Keratinocyte (primary cell): Measurements from ENCODE around the gene SSH2. TPM values are rescaled to one million over a fixed set of nuclear protein-coding genes. Genes with fewer than 3 reads are reported as not detected.

Source experiments
- DNase-seq: peaks from one replicate; pipeline ENCODE4 v3.0.0-alpha.2; 2011; ENCODE audit warnings: low read depth, missing footprints, low spot score
- FAIRE-seq: peaks from 2 replicates; lab custom pipeline; 2011; peaks lifted over from hg19 to GRCh38; lab: Jason Lieb, UNC
- H2AFZ ChIP-seq: 2 replicates; pipeline ENCODE4 v1.6.0; 2012; ENCODE audit warnings: low read length, control low read depth, inconsistent platforms; ENCODE audit not compliant: control insufficient read depth
- H3K27ac ChIP-seq: 2 replicates; pipeline ENCODE4 v1.5.1; 2011; ENCODE audit warnings: low read length; ENCODE audit not compliant: control insufficient read depth, insufficient read depth
- H3K27me3 ChIP-seq: 3 replicates; pipeline ENCODE4 v1.6.0; 2011; ENCODE audit warnings: low read length; ENCODE audit not compliant: control insufficient read depth, insufficient read depth; ENCODE audit errors: extremely low read depth
- H3K36me3 ChIP-seq, 2 experiments: 2 replicates in 1 of 2; 3 replicates in 1 of 2; pipeline ENCODE4 v1.5.1; 2011; ENCODE audit warnings: low read length in 2 of 2, mild to moderate bottlenecking in 1 of 2; ENCODE audit not compliant: control insufficient read depth in 2 of 2, insufficient read depth in 2 of 2; ENCODE audit errors: extremely low read depth in 1 of 2
- H3K4me1 ChIP-seq: 3 replicates; pipeline ENCODE4 v1.5.1; 2011; ENCODE audit warnings: low read length; ENCODE audit not compliant: control insufficient read depth, insufficient read depth; ENCODE audit errors: extremely low read depth
- H3K4me2 ChIP-seq: 3 replicates; pipeline ENCODE4 v1.6.0; 2011; ENCODE audit warnings: low read depth, low read length; ENCODE audit not compliant: control insufficient read depth, insufficient read depth; ENCODE audit errors: extremely low read depth
- H3K4me3 ChIP-seq, 3 experiments: fragments of 200-600 bp in 1 of 3; sonication (generic) in 1 of 3; 2 replicates in 2 of 3; 3 replicates in 1 of 3; pipeline ENCODE4 v1.5.1; 2011 to 2016; ENCODE audit warnings: low read length in 3 of 3, mild to moderate bottlenecking in 3 of 3, control low read depth in 2 of 3, inconsistent platforms in 1 of 3, low read depth in 1 of 3, mixed read lengths in 1 of 3, mixed run types in 1 of 3, moderate library complexity in 1 of 3; ENCODE audit not compliant: control insufficient read depth in 2 of 3, insufficient read depth in 2 of 3; ENCODE audit errors: extremely low read depth in 1 of 3
- H3K79me2 ChIP-seq: 2 replicates; pipeline ENCODE4 v1.6.0; 2012; ENCODE audit warnings: low read length; ENCODE audit not compliant: control insufficient read depth, insufficient read depth
- H3K9ac ChIP-seq: 3 replicates; pipeline ENCODE4 v1.6.0; 2011; ENCODE audit warnings: low read length; ENCODE audit not compliant: control insufficient read depth, insufficient read depth; ENCODE audit errors: extremely low read depth
- H3K9me1 ChIP-seq: 3 replicates; pipeline ENCODE4 v1.6.0; 2011; ENCODE audit warnings: low read length; ENCODE audit not compliant: control insufficient read depth, insufficient read depth; ENCODE audit errors: extremely low read depth
- H3K9me3 ChIP-seq: 2 replicates; pipeline ENCODE4 v1.5.1; 2012; ENCODE audit warnings: low read depth, low read length; ENCODE audit not compliant: control insufficient read depth
- H4K20me1 ChIP-seq: 3 replicates; pipeline ENCODE4 v1.6.0; 2011; ENCODE audit warnings: low read length; ENCODE audit not compliant: control insufficient read depth, insufficient read depth; ENCODE audit errors: extremely low read depth
- CTCF ChIP-seq, 3 experiments: IDR thresholded peaks in 1 of 3; conservative IDR thresholded peaks in 1 of 3; optimal IDR thresholded peaks in 1 of 3; 2 replicates in 2 of 3; 3 replicates in 1 of 3; pipeline versions ENCODE3 to v1.5.1; 2011; ENCODE audit warnings: low read length in 3 of 3, mild to moderate bottlenecking in 3 of 3, moderate library complexity in 2 of 3, control low read depth in 1 of 3, inconsistent platforms in 1 of 3; ENCODE audit not compliant: insufficient read depth in 2 of 3; ENCODE audit errors: extremely low read depth in 1 of 3
- EZH2 ChIP-seq: IDR thresholded peaks from one replicate; pipeline ENCODE4 v1.6.1; 2012; ENCODE audit warnings: inconsistent platforms, mild to moderate bottlenecking, low read length, moderate library complexity
- dilution Hi-C: fragments of 300-500 bp; cut with MboI; formaldehyde crosslinking; loops from one replicate; pipeline ENCODE4 v1.7.0; 2020; ENCODE audit warnings: low sequenced_read_pairs; ENCODE audit not compliant: extremely low pct_ligation_motif_present
- polyA plus RNA-seq, 5 experiments: library from polyadenylated mRNA; depleted of rRNA in 3 of 5; stranded (reverse) in 3 of 5; stranded (forward) in 1 of 5; unstranded in 1 of 5; fragments of >200 nt; gene quantifications; 1 replicate in 1 of 5; 2 replicates in 3 of 5; 3 replicates in 1 of 5; pipeline versions ENCODE4 v1.2.1 to v1.2.3, GENCODE V29; 2011 to 2012; ENCODE audit warnings: missing spikeins in 2 of 5, low read depth in 1 of 5, low replicate concordance in 1 of 5

SSH2 gene
- polyA plus RNA-seq, 1 donor (not counting 4 experiments of a cell fraction or from before 2014, with no cell fraction given) = 13.9 TPM

DNA sequence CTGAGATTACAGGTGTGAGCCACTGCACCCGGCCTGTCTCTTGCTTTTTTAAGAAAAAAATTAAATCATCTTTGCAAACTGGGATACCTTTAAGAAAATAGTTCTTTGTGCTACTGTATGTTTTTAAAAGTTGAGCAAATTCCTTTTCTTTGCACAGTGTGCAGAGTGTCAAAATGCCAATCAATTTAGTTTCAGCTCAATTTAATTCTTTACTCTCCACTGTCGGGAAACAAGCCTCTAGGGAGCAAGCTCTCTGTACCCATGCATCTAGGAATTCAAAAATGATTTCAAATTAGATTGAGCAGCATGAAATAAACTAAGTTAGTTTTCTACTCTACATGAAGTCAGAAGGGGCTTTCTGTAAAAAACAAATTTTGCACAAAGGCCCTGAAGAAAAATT, 165.8 kb downstream of the SSH2 start:
- dilution Hi-C loops = no loop called here
- Histone ChIP-seq H3K4me1 (peaks cover 8% of the 10 kb centered on the region), H3K4me3 (no peak overlapping the region), H3K36me3 (no peaks in the 10 kb centered on the region), H2AFZ (no peak overlapping the region), H3K27me3 (no peaks in the 10 kb centered on the region), H3K9me1 (no peaks in the 10 kb centered on the region), H3K4me2 (no peak overlapping the region), H3K79me2 (peaks cover 4% of the 10 kb centered on the region), H4K20me1 (no peaks in the 10 kb centered on the region), H3K27ac (no peak overlapping the region), H3K9ac (no peak overlapping the region), H3K9me3 (no peaks in the 10 kb centered on the region)
- no peak for DNase-seq
- TF ChIP-seq CTCF (optimal IDR thresholded peaks at IDR 0.05 in 1 of 3, IDR thresholded peaks at IDR 0.05 in 1 of 3, conservative IDR thresholded peaks at IDR 0.05 in 1 of 3; ENCODE audit: extremely low read depth in 1 of 3, insufficient read depth in 2 of 3, low read length in 3 of 3) (no peak), EZH2 (no peak)
- FAIRE-seq = no peak

GRCh38 chr17:29763273-29763672, 166.8 kb downstream of the SSH2 start:
- Histone ChIP-seq H2AFZ (no peak overlapping the region), H3K4me1 (peaks cover 8% of the 10 kb centered on the region), H3K79me2 (peaks cover 4% of the 10 kb centered on the region), H3K9me3 (no peaks in the 10 kb centered on the region), H3K36me3 (no peaks in the 10 kb centered on the region), H4K20me1 (no peaks in the 10 kb centered on the region), H3K9ac (no peak overlapping the region), H3K9me1 (no peaks in the 10 kb centered on the region), H3K4me2 (no peak overlapping the region), H3K27me3 (no peaks in the 10 kb centered on the region), H3K27ac (no peak overlapping the region), H3K4me3 (no peak overlapping the region)
- DNase-seq (no peak), FAIRE-seq (no peak)
- TF ChIP-seq CTCF (optimal IDR thresholded peaks at IDR 0.05 in 1 of 3, IDR thresholded peaks at IDR 0.05 in 1 of 3, conservative IDR thresholded peaks at IDR 0.05 in 1 of 3; ENCODE audit: extremely low read depth in 1 of 3, insufficient read depth in 2 of 3, low read length in 3 of 3) = no peak
- no peak for TF ChIP-seq EZH2
- dilution Hi-C loops = no loop called here
